PFSK-1 (cell line): ENCODE measurements around the gene CACNA1S.

Experiments
- FOXP2 ChIP-seq: optimal IDR thresholded peaks from 2 replicates; pipeline ENCODE3; 2011; ENCODE audit warnings: borderline replicate concordance, control low read depth, inconsistent platforms; ENCODE audit not compliant: insufficient read depth; ENCODE audit errors: extremely low read length, extremely low read depth
- POLR2AphosphoS5 ChIP-seq: IDR thresholded peaks from 2 replicates; pipeline ENCODE4 v1.6.1; 2012; ENCODE audit warnings: low read depth, mild to moderate bottlenecking, control low read depth, low read length, moderate library complexity
- REST ChIP-seq, 2 experiments: IDR thresholded peaks; 2 replicates each; pipeline versions ENCODE4 v1.6.1 to v1.8.0; 2011 to 2012; ENCODE audit warnings: low read depth in 2 of 2, low read length in 2 of 2, control low read depth in 1 of 2, inconsistent platforms in 1 of 2, mild to moderate bottlenecking in 1 of 2, moderate library complexity in 1 of 2; ENCODE audit not compliant: insufficient read depth in 1 of 2
- SIN3A ChIP-seq: IDR thresholded peaks from 2 replicates; pipeline ENCODE4 v1.6.1; 2012; ENCODE audit warnings: mild to moderate bottlenecking, low read length, moderate library complexity, borderline replicate concordance; ENCODE audit not compliant: insufficient read depth
- TAF1 ChIP-seq: IDR thresholded peaks from 2 replicates; pipeline ENCODE4 v1.6.1; 2012; ENCODE audit warnings: low read length, control low read depth, borderline replicate concordance; ENCODE audit not compliant: insufficient read depth

The CACNA1S gene

GRCh38 chr1:201025571-201026002, 86.6 kb downstream of the CACNA1S start:
- TF ChIP-seq REST (IDR thresholded peaks at IDR 0.05; ENCODE audit: insufficient read depth in 1 of 2, low read depth in 2 of 2, low read length in 2 of 2) (no peak), FOXP2 (peak; percentile 47)

- TF ChIP-seq REST (IDR thresholded peaks at IDR 0.05; ENCODE audit: insufficient read depth in 1 of 2, low read depth in 2 of 2, low read length in 2 of 2): no peak
- TF ChIP-seq TAF1: no peak
- TF ChIP-seq POLR2AphosphoS5: no peak
- TF ChIP-seq SIN3A: no peak
- TF ChIP-seq FOXP2: no peak
Measured at GRCh38 chr1:201024625-201024998, 87.6 kb downstream of the CACNA1S start.

GRCh38 chr1:201023920-201024624, 88.2 kb downstream of the CACNA1S start:
- TF ChIP-seq TAF1 (no peak), REST (IDR thresholded peaks at IDR 0.05; ENCODE audit: insufficient read depth in 1 of 2, low read depth in 2 of 2, low read length in 2 of 2) (no peak), SIN3A (no peak), POLR2AphosphoS5 (no peak), FOXP2 (no peak)

GRCh38 chr1:201023517-201023902, 88.7 kb downstream of the CACNA1S start, which contains the start of gene KIF21B:
Gene KIF21B (minus strand): TSS chr1:201023714. CDS start chr1:201023383, 331 bp downstream.
- no peak for TF ChIP-seq FOXP2
- TF ChIP-seq REST (IDR thresholded peaks at IDR 0.05; ENCODE audit: insufficient read depth in 1 of 2, low read depth in 2 of 2, low read length in 2 of 2): no peak
- TF ChIP-seq POLR2AphosphoS5: no peak
- TF ChIP-seq TAF1: no peak
- no peak for TF ChIP-seq SIN3A
